ENCODE results near the gene MNX1. TPM values are rescaled to one million over a fixed set of nuclear protein-coding genes. Genes with fewer than 3 reads are reported as not detected.

The MNX1 gene
- total and polyA plus RNA-seq, 7 donors = 4.2 to 5.3 (median 4.2) TPM; not detected in 4

- no peak overlapping the region for H3K4me3 ChIP-seq
- intact Hi-C loops (cut with DNase I) = no loop called here
- H3K36me3 ChIP-seq = no peaks in the 10 kb centered on the region
- TF ChIP-seq POLR2A (IDR thresholded peaks at IDR 0.05) = no peak
- DNase-seq = no peak
- peaks cover 0 to 19% (median 17%) of the 10 kb centered on the region in 4 donors for H3K4me1 ChIP-seq
- H3K27ac ChIP-seq = no peak overlapping the region
- 54 to 75% methylated on average over 3 of the region's 3 CpGs for WGBS, 2 donors
- no peaks in the 10 kb centered on the region for H3K9me3 ChIP-seq
- peaks cover 27 to 91% (median 63%) of the 10 kb centered on the region in 3 donors for H3K27me3 ChIP-seq
These were observed 14.3 kb upstream of the MNX1 start for GRCh38 chr7:157024716-157025115.

GRCh38 chr7:157023589-157023905 lies 13.1 kb upstream of the MNX1 start:
- DNase-seq = no peak
- Histone ChIP-seq H3K4me1 (peaks cover 0 to 26% (median 24%) of the 10 kb centered on the region in 4 donors), H3K27me3 (peaks cover 39 to 94% (median 74%) of the 10 kb centered on the region in 3 donors), H3K27ac (no peak overlapping the region), H3K36me3 (no peaks in the 10 kb centered on the region), H3K9me3 (no peaks in the 10 kb centered on the region), H3K4me3 (no peak overlapping the region)
- WGBS, 2 donors = 2 to 12% methylated on average over 4 of the region's 4 CpGs
- TF ChIP-seq CTCF (IDR thresholded peaks at IDR 0.05) (no peak), POLR2A (IDR thresholded peaks at IDR 0.05) (no peak), POLR2AphosphoS5 (IDR thresholded peaks at IDR 0.05) (no peak), EP300 (IDR thresholded peaks at IDR 0.05) (no peak)
- intact Hi-C loops (cut with DNase I) = no loop called here

GRCh38 chr7:157022681-157023588 lies 12.5 kb upstream of the MNX1 start:
- intact Hi-C loops (cut with DNase I) = no loop called here
- H3K4me3 ChIP-seq = no peak overlapping the region
- no peak for TF ChIP-seq CTCF (IDR thresholded peaks at IDR 0.05)
- TF ChIP-seq EP300 (IDR thresholded peaks at IDR 0.05) = no peak
- no peak for TF ChIP-seq POLR2AphosphoS5 (IDR thresholded peaks at IDR 0.05)
- no peak for TF ChIP-seq POLR2A (IDR thresholded peaks at IDR 0.05)
- no peak overlapping the region for H3K27ac ChIP-seq
- no peaks in the 10 kb centered on the region for H3K9me3 ChIP-seq
- no peak for DNase-seq
- WGBS, 2 donors = 10 to 12% methylated on average over 19 of the region's 19 CpGs
- H3K4me1 ChIP-seq = peaks cover 0 to 32% (median 30%) of the 10 kb centered on the region in 4 donors
- H3K36me3 ChIP-seq = no peaks in the 10 kb centered on the region
- peaks cover 45 to 99% (median 80%) of the 10 kb centered on the region in 3 donors for H3K27me3 ChIP-seq

GRCh38 chr7:157021871-157022680 lies 11.6 kb upstream of the MNX1 start:
- WGBS, 2 donors = 8% methylated on average over 30 of the region's 30 CpGs
- Histone ChIP-seq H3K27ac (no peak overlapping the region), H3K4me3 (peak overlapping the region in 1 of 4 donors; percentile 32), H3K36me3 (no peaks in the 10 kb centered on the region), H3K9me3 (no peaks in the 10 kb centered on the region), H3K4me1 (peaks cover 0 to 34% (median 31%) of the 10 kb centered on the region in 4 donors), H3K27me3 (peaks cover 50 to 100% (median 88%) of the 10 kb centered on the region in 3 donors)
- DNase-seq = no peak
- TF ChIP-seq POLR2A (IDR thresholded peaks at IDR 0.05) (no peak), CTCF (IDR thresholded peaks at IDR 0.05) (no peak)
- intact Hi-C loops (cut with DNase I) = no loop called here

Data from sigmoid colon (tissue), 7 donors.